Caco-2 (cell line): Measurements from ENCODE around the gene FAM78A. TPM values are rescaled to one million over a fixed set of nuclear protein-coding genes. Genes with fewer than 3 reads are reported as not detected.
"Not testable (repeated sequence)": the region's sequence is repeated elsewhere in the genome, so short reads cannot be mapped to it uniquely, and the experiment has no call there.

Experiments used
- BruUV-seq: library from RNA; stranded (reverse); fragments of 400-500 nt; replicated peaks from 2 replicates; lab custom pipeline; 2021; lab: Mats Ljungman, UMichigan
- CTCF ChIA-PET: fragments of 300-600 bp; sonication (Branson Sonifier 250); formaldehyde crosslinking; loops from one replicate; lab custom pipeline; 2022; ENCODE audit warnings: antibody characterized with exemption; lab: Charles Lee
- POLR2A ChIA-PET: fragments of 300-600 bp; sonication (Branson Sonifier 250); formaldehyde crosslinking; loops from one replicate; lab custom pipeline; 2022; ENCODE audit warnings: antibody characterized with exemption; lab: Charles Lee
- DNase-seq, 2 experiments: peaks; one replicate each; pipeline versions ENCODE4 v3.0.0 to v3.0.0-alpha.2; 2020 to 2022
- H3K27me3 ChIP-seq: replicated peaks from 2 replicates; pipeline ENCODE4 v1.6.0; 2011; ENCODE audit warnings: low read length; ENCODE audit not compliant: control insufficient read depth, insufficient read depth
- H3K36me3 ChIP-seq: 2 replicates; pipeline ENCODE4 v1.5.1; 2011; ENCODE audit warnings: low read length; ENCODE audit not compliant: control insufficient read depth, insufficient read depth
- H3K4me1 ChIP-seq: fragments of 250-450 bp; sonication (Bioruptor Pico); 2 replicates; pipeline ENCODE4 v1.5.1; 2020; ENCODE audit warnings: mild to moderate bottlenecking
- H3K4me3 ChIP-seq: 2 replicates; pipeline ENCODE4 v1.5.1; 2011; ENCODE audit warnings: low read depth, mild to moderate bottlenecking, control low read depth, low read length
- H3K9me3 ChIP-seq: fragments of 250-450 bp; sonication (Bioruptor Pico); 2 replicates; pipeline ENCODE4 v1.5.1; 2020; ENCODE audit warnings: mild to moderate bottlenecking, moderate library complexity
- H3K27ac Mint-ChIP-seq: one replicate; pipeline ENCODE4 v1.8.0; 2022; ENCODE audit warnings: mixed read lengths; ENCODE audit not compliant: unreplicated experiment
- H3K27me3 Mint-ChIP-seq: one replicate; pipeline ENCODE4 v1.8.0; 2022; ENCODE audit warnings: mixed read lengths; ENCODE audit not compliant: insufficient read depth, unreplicated experiment
- H3K36me3 Mint-ChIP-seq: one replicate; pipeline ENCODE4 v1.8.0; 2022; ENCODE audit warnings: mild to moderate bottlenecking, mixed read lengths; ENCODE audit not compliant: insufficient read depth, unreplicated experiment
- H3K4me1 Mint-ChIP-seq: one replicate; pipeline ENCODE4 v1.8.0; 2022; ENCODE audit warnings: low read depth, mixed read lengths; ENCODE audit not compliant: unreplicated experiment
- H3K4me3 Mint-ChIP-seq: one replicate; pipeline ENCODE4 v1.8.0; 2022; ENCODE audit warnings: mild to moderate bottlenecking, moderate library complexity, mixed read lengths; ENCODE audit not compliant: unreplicated experiment
- H3K9me3 Mint-ChIP-seq: one replicate; pipeline ENCODE4 v1.8.0; 2022; ENCODE audit warnings: mixed read lengths; ENCODE audit not compliant: unreplicated experiment
- CTCF ChIP-seq, 2 experiments: fragments of 200-600 bp in 1 of 2; IDR thresholded peaks; 1 replicate in 1 of 2; 2 replicates in 1 of 2; pipeline versions ENCODE4 v1.5.1 to v1.8.0; 2011 to 2022; ENCODE audit warnings: antibody characterized with exemption in 1 of 2, control low read depth in 1 of 2, inconsistent platforms in 1 of 2, low read depth in 1 of 2, low read length in 1 of 2, mild to moderate bottlenecking in 1 of 2, moderate library complexity in 1 of 2; ENCODE audit not compliant: insufficient read depth in 1 of 2, severe bottlenecking in 1 of 2, unreplicated experiment in 1 of 2
- intact Hi-C: fragments of 100-400 bp; cut with micrococcal nuclease; formaldehyde crosslinking; loops from one replicate; pipeline ENCODE4 v1.10.0; 2022; ENCODE audit not compliant: unreplicated experiment
- total RNA-seq: library from RNA; stranded (reverse); gene quantifications from 2 replicates; pipeline ENCODE4 v1.2.3, GENCODE V29; 2022

Gene FAM78A
- total RNA-seq, 1 experiment from 2014 or later = 0.70 TPM

GRCh38 chr9:131273146-131273855, 3.0 kb downstream of the FAM78A start:
- ChIA-PET CTCF (interaction anchor here (0.5 kb wide), 1 partner anchor 44 kb away, joined by 5 read pairs; no protein-coding TSS in a partner anchor), POLR2A (no interaction called here)
- DNase-seq = no peak
- Mint-ChIP-seq H3K27me3 (peaks cover 2% of the 10 kb centered on the region), H3K9me3 (no peaks in the 10 kb centered on the region), H3K36me3 (no peaks in the 10 kb centered on the region), H3K4me3 (no peak overlapping the region), H3K27ac (no peak overlapping the region), H3K4me1 (no peaks in the 10 kb centered on the region)
- intact Hi-C loops = no loop called here
- peaks cover 3% of the 10 kb centered on the region for H3K4me1 ChIP-seq
- no peak for TF ChIP-seq CTCF (IDR thresholded peaks at IDR 0.05; ENCODE audit: insufficient read depth in 1 of 2, low read depth in 1 of 2, low read length in 1 of 2, severe bottlenecking in 1 of 2, unreplicated experiment in 1 of 2)
- no peaks in the 10 kb centered on the region for H3K9me3 ChIP-seq
- no TSS peak for BruUV-seq
- H3K27me3 ChIP-seq = no peaks in the 10 kb centered on the region; the same call in 1 of the 2 replicates
- no peaks in the 10 kb centered on the region for H3K36me3 ChIP-seq
- no peak overlapping the region for H3K4me3 ChIP-seq

- Mint-ChIP-seq H3K4me3 (no peak overlapping the region), H3K27ac (no peak overlapping the region), H3K36me3 (no peaks in the 10 kb centered on the region), H3K9me3 (no peaks in the 10 kb centered on the region), H3K27me3 (peaks cover 2% of the 10 kb centered on the region), H3K4me1 (no peaks in the 10 kb centered on the region)
- CTCF ChIA-PET = no interaction called here
- TF ChIP-seq CTCF (IDR thresholded peaks at IDR 0.05; ENCODE audit: insufficient read depth in 1 of 2, low read depth in 1 of 2, low read length in 1 of 2, severe bottlenecking in 1 of 2, unreplicated experiment in 1 of 2) = no peak
- BruUV-seq = no TSS peak
- intact Hi-C loops = no loop called here
- POLR2A ChIA-PET = no interaction called here
- no peaks in the 10 kb centered on the region; the same call in 1 of the 2 replicates for H3K27me3 ChIP-seq
- no peaks in the 10 kb centered on the region for H3K4me1 ChIP-seq
- DNase-seq = no peak
- no peaks in the 10 kb centered on the region for H3K9me3 ChIP-seq
- H3K36me3 ChIP-seq = no peaks in the 10 kb centered on the region
- H3K4me3 ChIP-seq = no peak overlapping the region
Observed at GRCh38 chr9:131272212-131272611, 4.1 kb downstream of the FAM78A start.

- Histone ChIP-seq H3K4me1 (no peaks in the 10 kb centered on the region), H3K9me3 (no peaks in the 10 kb centered on the region), H3K36me3 (no peaks in the 10 kb centered on the region), H3K4me3 (no peak overlapping the region), H3K27me3 (no peaks in the 10 kb centered on the region; the same call in 1 of the 2 replicates)
- Mint-ChIP-seq H3K4me3 (no peak overlapping the region), H3K27me3 (peaks cover 2% of the 10 kb centered on the region), H3K4me1 (no peaks in the 10 kb centered on the region), H3K9me3 (no peaks in the 10 kb centered on the region), H3K27ac (no peak overlapping the region), H3K36me3 (no peaks in the 10 kb centered on the region)
- no TSS peak for BruUV-seq
- no peak for TF ChIP-seq CTCF (IDR thresholded peaks at IDR 0.05; ENCODE audit: insufficient read depth in 1 of 2, low read depth in 1 of 2, low read length in 1 of 2, severe bottlenecking in 1 of 2, unreplicated experiment in 1 of 2)
- DNase-seq = no peak
- POLR2A ChIA-PET = no interaction called here
- intact Hi-C loops = no loop called here
- CTCF ChIA-PET = no interaction called here
Observed at GRCh38 chr9:131271506-131271931, 4.8 kb downstream of the FAM78A start.

- H3K4me3 Mint-ChIP-seq, H3K9me3 Mint-ChIP-seq, H3K9me3 ChIP-seq, BruUV-seq, H3K36me3 Mint-ChIP-seq, H3K4me1 Mint-ChIP-seq, H3K27me3 Mint-ChIP-seq, H3K27me3 ChIP-seq, H3K27ac Mint-ChIP-seq, intact Hi-C loops, H3K4me3 ChIP-seq, H3K4me1 ChIP-seq, DNase-seq, POLR2A ChIA-PET, H3K36me3 ChIP-seq: not testable (repeated sequence)
- CTCF ChIA-PET = interaction anchor here (0.5 to 0.6 kb wide), 2 partner anchors 187 to 835 kb away, joined by 3 read pairs; no protein-coding TSS in a partner anchor
Observed at GRCh38 chr9:131271016-131271273, 5.4 kb downstream of the FAM78A start.
